Hypothalamus (tissue), 51 donors: Measurements from ENCODE around the gene GRK3.

Experiments
- DNase-seq, 51 donors: peaks; one replicate each; lab custom pipeline; 2025; lab: John Stamatoyannopoulos, UW

The GRK3 gene

DNA sequence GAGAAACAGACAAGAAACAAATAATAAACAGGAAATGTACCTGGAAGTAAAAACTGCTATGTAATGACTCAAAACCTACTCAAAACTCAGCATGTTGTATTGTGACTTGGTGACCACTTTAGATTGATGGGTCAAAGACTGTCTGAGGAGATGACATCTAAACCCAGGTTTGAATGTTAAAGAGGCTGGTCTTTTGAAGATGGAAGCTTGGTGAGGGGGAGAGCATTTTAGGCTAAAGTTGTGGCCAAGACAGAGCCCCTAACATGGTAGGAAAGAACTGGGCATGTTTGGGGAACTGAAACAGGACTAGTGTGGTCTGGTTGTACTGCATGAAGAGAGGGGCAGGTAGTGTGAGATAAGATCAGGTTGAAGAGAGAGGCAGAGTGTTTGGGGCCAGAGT is 92.2 kb downstream of the GRK3 start:
- no peak for DNase-seq

GRCh38 chr22:25658633-25659032 is 94.2 kb downstream of the GRK3 start:
- DNase-seq = no peak

- no peak for DNase-seq
Observed at GRCh38 chr22:25659413-25659812, 94.9 kb downstream of the GRK3 start.

GRCh38 chr22:25660336-25660735 is 95.9 kb downstream of the GRK3 start:
- DNase-seq = no peak

DNA sequence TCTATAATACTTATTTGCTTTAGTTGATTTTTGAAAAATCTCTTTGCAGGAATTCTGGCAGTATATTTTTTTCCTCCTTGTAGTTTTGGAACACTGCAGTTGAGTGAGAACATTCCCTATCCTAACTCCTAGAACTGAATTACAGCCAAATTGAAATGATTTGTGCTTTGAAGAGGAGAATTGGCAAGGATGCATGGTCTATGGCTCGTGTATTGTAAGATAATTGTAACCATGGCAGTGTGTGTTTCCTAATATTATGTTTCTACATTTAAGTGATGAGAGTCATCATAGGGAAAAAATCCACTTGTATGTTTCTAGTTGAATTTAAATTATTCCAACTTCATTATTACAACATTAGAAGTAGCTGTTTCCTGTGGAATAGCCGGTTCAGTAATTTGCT is 96.6 kb downstream of the GRK3 start:
- no peak for DNase-seq

DNA sequence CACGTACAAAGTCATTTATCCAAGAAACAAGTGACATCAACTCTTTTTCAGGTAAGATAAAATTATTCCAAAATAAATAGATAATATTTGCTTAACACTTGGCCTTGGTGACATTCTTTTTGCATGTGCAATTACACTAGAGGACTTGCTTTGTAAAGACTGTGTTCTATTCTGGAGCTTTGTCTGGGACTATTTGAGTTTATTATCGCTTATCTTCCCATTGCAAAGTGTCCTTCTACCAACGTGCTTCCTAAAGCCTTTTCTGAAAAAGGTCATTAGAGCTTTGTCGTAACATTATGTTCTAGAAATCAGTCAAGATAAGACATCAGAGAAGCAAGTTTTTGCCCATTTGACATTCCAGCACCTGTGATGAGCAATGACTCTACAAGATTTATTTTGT is 99.2 kb downstream of the GRK3 start:
- no peak for DNase-seq

- DNase-seq = no peak
Observed at GRCh38 chr22:25666308-25666707, 101.8 kb downstream of the GRK3 start.

DNA sequence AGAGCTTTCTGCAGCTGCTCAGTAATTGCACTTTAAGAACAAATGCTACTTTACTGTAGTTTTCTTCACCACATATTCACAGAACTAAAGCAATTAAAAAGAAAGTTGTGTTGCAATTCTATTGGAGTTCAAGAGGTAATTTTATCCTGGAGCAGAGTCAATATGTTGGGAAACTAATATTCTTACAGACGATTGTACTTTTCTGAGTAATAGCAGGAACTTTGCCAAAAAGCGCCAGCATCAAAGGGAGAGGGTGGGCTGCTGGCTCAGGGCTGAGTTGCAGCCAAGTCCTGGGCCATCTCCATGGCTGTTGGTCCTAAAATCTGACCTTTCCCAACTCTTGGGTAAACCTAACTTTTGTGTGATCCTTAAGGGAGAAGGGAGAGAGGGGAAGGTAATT is 104.0 kb downstream of the GRK3 start:
- DNase-seq = peak in 1 of 51 donors; percentile 11

GRCh38 chr22:25669253-25670069 is 105.0 kb downstream of the GRK3 start:
- DNase-seq = no peak

GRCh38 chr22:25670070-25670461 is 105.6 kb downstream of the GRK3 start:
- DNase-seq = no peak

DNA sequence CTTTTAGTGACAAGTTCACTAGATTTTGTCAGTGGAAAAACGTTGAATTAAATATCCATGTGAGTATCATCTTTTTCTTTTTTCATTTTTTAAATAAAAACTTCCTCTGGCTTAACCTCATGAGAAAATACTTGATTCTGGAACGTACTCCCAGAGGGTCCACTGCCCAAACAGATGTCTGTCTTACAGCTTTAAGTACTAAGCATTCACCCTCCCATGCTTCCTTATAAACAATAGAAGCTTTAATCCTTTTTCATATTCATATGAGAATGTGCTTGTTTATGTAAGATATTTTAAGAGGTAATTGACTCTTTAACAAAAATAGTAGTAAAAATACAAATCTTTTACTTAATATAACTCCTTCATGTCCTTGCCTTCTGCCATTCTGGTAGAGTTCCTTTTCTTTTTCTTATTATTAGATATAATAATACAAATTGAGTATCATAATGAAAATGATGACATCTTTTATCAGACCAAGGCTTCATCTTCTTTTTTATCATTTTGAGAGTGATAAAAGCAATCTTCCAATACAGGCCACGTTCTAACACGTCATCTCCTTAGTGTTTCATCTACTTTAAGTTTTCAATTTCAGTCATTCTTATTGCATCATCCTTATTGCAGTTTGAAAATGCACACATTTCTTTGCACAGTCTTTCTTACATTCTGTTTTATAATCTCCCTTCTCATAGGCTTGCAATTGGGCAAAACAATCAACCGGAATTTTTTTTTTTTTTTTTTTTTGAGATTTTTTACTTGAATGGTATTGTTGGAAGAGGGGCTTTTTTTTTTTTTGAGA is 108.0 kb downstream of the GRK3 start:
- DNase-seq = no peak

DNA sequence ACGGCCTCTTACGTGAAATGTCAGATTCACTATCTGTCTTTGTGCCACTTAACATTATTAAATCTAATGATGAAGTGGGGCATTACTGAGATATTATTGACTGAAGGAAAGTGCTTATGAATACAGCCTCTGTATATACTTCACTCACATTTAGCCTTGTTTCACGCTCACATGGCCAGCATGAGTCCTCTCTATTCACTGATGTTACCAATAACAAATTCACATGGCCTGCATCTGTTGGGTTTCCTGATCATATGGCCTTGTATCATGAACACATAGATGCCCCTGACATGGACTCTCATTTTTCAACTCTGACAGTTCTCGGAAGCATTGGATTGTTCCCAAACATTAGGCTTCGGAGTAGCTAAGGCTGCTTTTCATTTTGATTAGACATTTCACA is 109.2 kb downstream of the GRK3 start:
- DNase-seq = no peak

DNA sequence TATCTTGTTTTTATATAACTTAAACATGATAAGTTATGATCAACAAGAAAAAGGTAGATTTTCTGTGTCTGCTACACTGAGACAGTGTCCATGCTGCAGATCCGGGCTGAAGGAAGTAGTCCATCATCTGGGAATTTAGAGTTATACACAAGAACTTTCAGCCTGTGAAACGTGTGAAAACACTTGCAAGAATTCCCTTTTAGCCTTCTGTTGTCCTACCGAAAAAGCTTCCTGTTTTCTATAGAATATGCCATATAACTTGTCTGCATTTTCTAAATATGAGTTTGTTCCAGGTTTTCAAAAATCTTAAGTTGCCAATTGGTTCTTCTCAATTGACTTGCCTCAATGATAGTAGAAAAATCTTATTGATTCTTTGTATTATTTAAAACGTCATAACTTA is 113.2 kb downstream of the GRK3 start:
- no peak for DNase-seq

DNA sequence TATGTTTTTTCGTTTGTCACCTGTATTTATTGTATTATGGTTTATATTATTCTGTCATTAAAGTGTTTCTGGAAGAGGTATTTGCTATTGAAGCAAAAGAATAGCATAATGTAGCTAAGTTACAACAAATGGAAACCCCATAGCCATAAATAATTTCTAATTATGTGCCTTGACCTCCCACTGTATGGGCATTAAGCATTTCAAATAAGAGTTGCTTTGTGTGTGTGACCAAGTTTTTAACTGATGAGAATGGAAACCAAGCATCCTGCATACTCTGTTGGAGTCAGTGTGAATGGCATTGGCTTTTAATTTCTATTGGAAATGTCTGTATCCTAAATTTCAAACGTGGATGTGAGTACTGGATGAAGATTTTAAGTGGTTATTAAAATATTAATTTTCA is 115.6 kb downstream of the GRK3 start:
- DNase-seq = no peak

DNA sequence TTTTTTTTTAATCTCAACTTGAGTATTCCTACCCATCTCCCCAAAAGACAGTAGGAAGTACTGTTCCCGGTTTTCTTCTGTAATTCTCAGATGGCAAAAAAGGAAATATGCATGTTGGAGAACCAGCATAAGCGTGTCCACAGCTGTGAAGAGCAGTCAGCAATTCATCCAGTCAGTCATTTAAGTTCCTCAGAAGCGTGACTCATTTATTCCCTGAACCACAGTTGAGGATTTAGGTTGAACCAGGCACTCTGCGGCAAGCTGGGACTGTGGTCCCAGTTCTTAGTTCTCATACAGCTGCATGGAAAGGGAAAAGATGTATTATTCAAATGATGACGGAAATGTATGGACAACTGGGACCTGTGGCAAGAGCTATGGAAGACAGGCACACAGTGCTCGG is 116.5 kb downstream of the GRK3 start:
- no peak for DNase-seq

DNA sequence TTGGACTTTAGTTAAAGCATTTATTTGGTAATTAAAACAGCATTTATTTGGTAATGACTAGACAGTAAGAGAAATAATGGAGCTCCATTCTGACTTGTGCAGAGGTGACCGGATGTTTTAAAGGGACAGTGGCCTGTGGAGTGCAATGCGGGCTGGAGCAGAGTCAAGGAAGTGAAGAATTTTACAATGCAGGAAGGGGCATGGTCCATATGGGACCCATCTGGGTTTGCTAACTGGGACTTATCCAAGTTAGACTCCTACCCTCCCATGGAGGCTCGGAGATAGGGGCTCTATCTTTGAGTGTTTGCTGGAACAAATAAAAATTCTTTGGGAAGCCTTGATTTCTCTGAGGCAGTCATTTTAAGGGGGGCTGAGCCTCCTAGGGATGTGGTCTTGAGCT is 117.6 kb downstream of the GRK3 start:
- no peak for DNase-seq

- DNase-seq = no peak
Observed at GRCh38 chr22:25688627-25689026, 124.2 kb downstream of the GRK3 start.

- no peak for DNase-seq
Observed at GRCh38 chr22:25689631-25690030, 125.2 kb downstream of the GRK3 start.

- DNase-seq = no peak
Observed at GRCh38 chr22:25690798-25691197, 126.3 kb downstream of the GRK3 start.

- DNase-seq = no peak
Observed at GRCh38 chr22:25692397-25693267, 128.2 kb downstream of the GRK3 start.

- no peak for DNase-seq
Observed at GRCh38 chr22:25693268-25693565, 128.7 kb downstream of the GRK3 start.
